Activated naive CD4-positive, alpha-beta T cell treated with anti-CD3 and anti-CD28 coated beads, Interleukin-2, amount 50 U/mL, for 24 hours (primary cell): Measurements from ENCODE around the gene ADAMTS14.
"Not testable (repeated sequence)": the region's sequence is repeated elsewhere in the genome, so short reads cannot be mapped to it uniquely, and the experiment has no call there.

Experiments
- H3K27ac Mint-ChIP-seq: one replicate; pipeline ENCODE4 v1.8.0; 2021; ENCODE audit warnings: mild to moderate bottlenecking, mixed read lengths
- H3K27me3 Mint-ChIP-seq: one replicate; pipeline ENCODE4 v1.8.0; 2021; ENCODE audit warnings: mixed read lengths
- H3K36me3 Mint-ChIP-seq: one replicate; pipeline ENCODE4 v1.8.0; 2021; ENCODE audit warnings: mixed read lengths
- H3K4me1 Mint-ChIP-seq: one replicate; pipeline ENCODE4 v1.8.0; 2021; ENCODE audit warnings: mixed read lengths
- H3K4me3 Mint-ChIP-seq: one replicate; pipeline ENCODE4 v1.8.0; 2021; ENCODE audit warnings: mild to moderate bottlenecking, mixed read lengths
- H3K9me3 Mint-ChIP-seq: one replicate; pipeline ENCODE4 v1.8.0; 2021; ENCODE audit warnings: mixed read lengths

The ADAMTS14 gene, protein sequence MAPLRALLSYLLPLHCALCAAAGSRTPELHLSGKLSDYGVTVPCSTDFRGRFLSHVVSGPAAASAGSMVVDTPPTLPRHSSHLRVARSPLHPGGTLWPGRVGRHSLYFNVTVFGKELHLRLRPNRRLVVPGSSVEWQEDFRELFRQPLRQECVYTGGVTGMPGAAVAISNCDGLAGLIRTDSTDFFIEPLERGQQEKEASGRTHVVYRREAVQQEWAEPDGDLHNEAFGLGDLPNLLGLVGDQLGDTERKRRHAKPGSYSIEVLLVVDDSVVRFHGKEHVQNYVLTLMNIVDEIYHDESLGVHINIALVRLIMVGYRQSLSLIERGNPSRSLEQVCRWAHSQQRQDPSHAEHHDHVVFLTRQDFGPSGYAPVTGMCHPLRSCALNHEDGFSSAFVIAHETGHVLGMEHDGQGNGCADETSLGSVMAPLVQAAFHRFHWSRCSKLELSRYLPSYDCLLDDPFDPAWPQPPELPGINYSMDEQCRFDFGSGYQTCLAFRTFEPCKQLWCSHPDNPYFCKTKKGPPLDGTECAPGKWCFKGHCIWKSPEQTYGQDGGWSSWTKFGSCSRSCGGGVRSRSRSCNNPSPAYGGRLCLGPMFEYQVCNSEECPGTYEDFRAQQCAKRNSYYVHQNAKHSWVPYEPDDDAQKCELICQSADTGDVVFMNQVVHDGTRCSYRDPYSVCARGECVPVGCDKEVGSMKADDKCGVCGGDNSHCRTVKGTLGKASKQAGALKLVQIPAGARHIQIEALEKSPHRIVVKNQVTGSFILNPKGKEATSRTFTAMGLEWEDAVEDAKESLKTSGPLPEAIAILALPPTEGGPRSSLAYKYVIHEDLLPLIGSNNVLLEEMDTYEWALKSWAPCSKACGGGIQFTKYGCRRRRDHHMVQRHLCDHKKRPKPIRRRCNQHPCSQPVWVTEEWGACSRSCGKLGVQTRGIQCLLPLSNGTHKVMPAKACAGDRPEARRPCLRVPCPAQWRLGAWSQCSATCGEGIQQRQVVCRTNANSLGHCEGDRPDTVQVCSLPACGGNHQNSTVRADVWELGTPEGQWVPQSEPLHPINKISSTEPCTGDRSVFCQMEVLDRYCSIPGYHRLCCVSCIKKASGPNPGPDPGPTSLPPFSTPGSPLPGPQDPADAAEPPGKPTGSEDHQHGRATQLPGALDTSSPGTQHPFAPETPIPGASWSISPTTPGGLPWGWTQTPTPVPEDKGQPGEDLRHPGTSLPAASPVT

DNA sequence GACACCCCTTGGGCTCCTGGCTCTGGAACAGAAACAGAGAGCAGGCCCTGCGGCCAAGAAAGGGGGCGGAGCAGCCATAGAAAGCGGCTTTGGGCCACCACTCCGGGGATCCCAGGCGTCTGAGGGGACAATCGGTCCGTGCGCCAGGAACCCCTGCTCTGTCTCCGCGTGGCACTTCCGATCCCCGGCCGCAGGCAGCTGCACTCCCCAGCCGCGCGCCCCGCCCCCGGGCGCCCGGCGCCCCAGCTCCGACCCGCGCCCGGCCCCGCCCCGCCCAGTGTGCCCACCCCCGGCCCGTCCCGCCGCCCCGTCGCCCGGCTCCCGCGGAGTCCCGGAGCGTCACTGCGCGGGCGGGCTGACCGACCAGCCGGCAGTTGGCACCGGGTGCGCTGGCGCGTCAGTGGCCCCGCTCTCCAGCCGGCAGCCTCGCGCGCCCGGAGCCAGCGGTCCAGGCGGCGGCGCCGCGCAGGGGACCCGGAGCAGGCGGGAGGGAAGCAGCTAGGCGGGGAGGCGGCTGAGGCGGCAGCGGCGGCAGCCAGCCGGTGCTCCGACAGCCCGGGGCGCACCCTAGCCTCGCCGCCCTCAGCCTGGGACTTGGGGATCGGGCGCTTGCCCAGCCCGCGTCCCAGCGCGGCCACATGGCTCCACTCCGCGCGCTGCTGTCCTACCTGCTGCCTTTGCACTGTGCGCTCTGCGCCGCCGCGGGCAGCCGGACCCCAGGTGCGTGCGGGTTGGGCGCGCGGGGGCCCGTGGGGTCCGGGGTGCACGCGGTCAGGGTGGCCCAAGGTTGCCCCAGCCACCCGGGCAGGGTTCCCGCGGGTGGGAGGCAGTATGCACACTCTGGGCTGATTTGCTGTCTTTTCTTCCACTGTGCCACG is at the start of gene ADAMTS14:
Gene ADAMTS14 (plus strand): TSS at position 342 of the 878 bp plus-strand sequence. CDS start 297 bp downstream, at position 639.
- Mint-ChIP-seq H3K27me3 (peaks cover 30% of the 10 kb centered on the region), H3K27ac (peak within 1 kb of the TSS; percentile 0), H3K36me3 (no peaks in the 10 kb centered on the region), H3K4me1 (peaks cover 10% of the 10 kb centered on the region), H3K9me3 (no peaks in the 10 kb centered on the region), H3K4me3 (peak within 1 kb of the TSS; percentile 66)

DNA sequence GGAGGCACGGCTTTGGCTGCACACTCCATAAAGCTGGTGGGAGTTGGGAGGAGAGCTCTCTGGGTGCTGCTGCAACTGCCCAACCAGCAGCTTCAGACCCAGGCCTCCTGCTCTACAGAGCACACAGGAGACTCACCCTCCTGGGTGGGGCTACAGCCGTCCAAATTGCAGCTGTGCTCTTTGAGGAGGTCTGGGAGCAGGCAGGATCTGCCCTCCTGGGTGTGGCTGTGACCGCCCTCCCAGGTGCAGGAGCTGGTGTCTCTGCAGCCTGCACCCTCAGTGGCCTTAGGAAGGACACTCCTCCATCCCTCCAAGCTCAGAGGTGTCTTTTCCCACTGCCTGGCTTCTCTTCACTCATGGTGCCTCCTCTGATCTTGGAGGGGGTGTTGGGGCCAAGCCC is 49.8 kb upstream of the ADAMTS14 start:
- Mint-ChIP-seq H3K9me3 (peaks cover 9% of the 10 kb centered on the region), H3K4me1 (no peaks in the 10 kb centered on the region), H3K27me3 (peaks cover 1% of the 10 kb centered on the region), H3K27ac (no peak overlapping the region), H3K4me3 (no peak overlapping the region), H3K36me3 (peaks cover 7% of the 10 kb centered on the region)

DNA sequence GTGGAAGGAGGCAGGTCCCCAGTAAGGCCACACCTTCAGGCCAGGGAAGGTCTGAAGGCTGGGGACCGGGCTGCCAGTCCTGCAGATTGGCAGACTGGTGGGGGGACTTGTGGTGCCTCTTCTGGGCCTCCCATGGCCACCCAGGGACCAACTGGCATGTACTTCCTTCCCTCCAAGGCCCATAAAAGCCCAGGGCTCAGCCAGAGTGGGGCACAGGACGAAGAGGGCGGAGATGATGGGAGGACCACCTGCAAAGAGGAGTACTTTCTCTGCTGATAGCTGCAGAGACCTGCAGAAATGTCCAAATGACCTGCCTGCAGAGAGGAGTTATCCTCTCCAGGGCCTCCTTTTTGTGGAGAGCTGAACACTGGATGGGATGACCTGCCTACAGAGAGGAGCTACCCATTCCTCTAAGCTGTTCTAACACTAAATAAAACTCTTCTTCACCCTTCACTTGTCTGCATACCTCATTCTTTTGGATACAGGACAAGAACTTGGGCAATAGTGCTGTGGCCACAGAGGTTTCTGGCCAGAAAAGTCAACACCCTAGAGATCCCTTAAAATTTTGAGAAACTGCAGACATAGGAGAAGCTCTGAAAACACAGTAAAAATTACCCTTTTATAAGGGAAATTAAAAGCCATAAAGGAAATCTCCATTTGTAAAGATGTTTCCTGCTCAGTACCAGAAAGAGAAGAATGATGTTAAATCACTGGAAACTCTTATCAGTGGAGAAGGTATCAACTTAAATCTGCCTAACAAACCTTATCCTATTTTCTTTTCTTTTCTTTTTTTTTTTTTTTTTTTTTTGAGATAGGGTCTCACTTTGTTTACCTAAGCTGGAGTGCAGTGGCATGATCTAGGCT is 49.1 kb upstream of the ADAMTS14 start:
- Mint-ChIP-seq H3K27me3 (peaks cover 1% of the 10 kb centered on the region), H3K9me3 (peaks cover 9% of the 10 kb centered on the region), H3K4me3 (no peak overlapping the region), H3K27ac (no peak overlapping the region), H3K36me3 (peaks cover 7% of the 10 kb centered on the region), H3K4me1 (no peaks in the 10 kb centered on the region)

DNA sequence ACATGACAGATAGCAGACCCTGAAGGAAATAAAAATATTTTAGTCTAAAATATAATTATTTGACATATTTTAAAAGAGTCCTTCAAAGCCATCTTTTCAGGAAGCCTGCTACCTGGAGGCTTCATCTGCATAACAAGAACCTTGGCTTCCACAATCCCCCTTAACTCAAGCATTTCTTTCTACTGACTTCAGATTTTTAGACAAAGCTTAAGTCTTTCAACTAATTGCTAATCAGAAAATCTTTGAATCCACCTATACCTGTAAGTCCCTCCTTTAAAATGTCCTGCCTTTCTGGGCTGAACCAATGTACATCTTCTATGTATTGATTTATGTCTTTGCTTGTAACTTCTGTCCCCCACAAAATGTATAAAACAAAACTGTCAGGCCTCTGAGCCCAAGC is 46.2 kb upstream of the ADAMTS14 start:
- Mint-ChIP-seq H3K27ac (no peak overlapping the region), H3K9me3 (no peaks in the 10 kb centered on the region), H3K27me3 (peaks cover 1% of the 10 kb centered on the region), H3K4me1 (no peaks in the 10 kb centered on the region), H3K36me3 (peaks cover 3% of the 10 kb centered on the region), H3K4me3 (no peak overlapping the region)

DNA sequence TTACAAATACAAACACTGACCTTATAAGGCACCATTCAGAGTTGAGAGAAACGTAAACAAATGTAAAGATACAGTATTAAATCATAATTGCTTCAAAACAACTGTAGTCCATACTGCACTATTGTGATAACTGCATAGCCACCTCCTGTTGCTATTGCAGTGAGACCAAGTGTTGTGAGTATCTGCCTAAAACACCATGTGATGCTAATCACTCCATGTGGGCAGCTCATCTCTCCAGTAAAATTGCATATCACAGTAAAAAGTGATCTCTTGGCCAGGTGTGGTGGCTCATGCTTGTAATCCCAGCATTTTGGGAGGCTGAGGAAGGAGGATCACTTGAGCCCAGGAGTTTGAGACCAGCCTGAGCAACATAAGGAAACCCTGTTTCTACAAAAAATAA is 43.0 kb upstream of the ADAMTS14 start:
- Mint-ChIP-seq H3K27ac (no peak overlapping the region), H3K4me3 (no peak overlapping the region), H3K27me3 (peaks cover 1% of the 10 kb centered on the region), H3K4me1 (no peaks in the 10 kb centered on the region), H3K9me3 (no peaks in the 10 kb centered on the region), H3K36me3 (no peaks in the 10 kb centered on the region)

DNA sequence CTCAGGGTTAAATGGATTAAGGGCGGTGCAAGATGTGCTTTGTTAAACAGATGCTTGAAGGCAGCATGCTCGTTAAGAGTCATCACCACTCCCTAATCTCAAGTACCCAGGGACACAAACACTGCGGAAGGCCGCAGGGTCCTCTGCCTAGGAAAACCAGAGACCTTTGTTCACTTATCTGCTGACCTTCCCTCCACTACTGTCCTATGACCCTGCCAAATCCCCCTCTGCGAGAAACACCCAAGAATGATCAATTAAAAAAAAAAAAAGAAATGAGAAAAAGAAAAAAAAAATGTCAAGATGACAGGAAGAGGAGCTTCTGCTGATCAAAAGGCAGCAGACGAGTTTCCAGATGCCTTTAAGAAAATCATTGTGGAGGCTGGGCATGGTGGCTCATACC is 40.6 kb upstream of the ADAMTS14 start:
- not testable (repeated sequence) for H3K4me1 Mint-ChIP-seq, H3K4me3 Mint-ChIP-seq, H3K9me3 Mint-ChIP-seq, H3K27me3 Mint-ChIP-seq, H3K36me3 Mint-ChIP-seq, H3K27ac Mint-ChIP-seq

DNA sequence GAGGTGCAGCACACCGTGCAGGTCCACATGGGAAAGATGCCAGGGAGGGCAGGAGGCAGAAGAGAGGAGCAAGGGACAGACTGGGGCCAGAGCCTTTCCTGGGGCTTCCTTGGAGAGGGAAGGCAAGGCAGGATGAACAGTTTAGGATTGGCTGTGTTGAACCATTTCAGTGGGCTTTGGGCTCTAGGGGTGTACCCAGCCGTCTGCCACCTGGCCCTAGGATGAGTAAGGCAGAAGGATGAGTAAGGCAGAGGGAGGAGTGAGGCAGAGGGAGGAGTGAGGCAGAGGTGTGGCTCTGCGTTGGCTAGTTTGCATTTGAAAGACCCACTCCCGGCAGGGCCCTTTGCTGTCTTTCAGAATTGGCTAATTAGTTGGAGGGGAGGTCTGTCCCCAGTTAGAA is 38.3 kb upstream of the ADAMTS14 start:
- Mint-ChIP-seq H3K27ac (no peak overlapping the region), H3K4me1 (no peaks in the 10 kb centered on the region), H3K9me3 (no peaks in the 10 kb centered on the region), H3K36me3 (no peaks in the 10 kb centered on the region), H3K4me3 (no peak overlapping the region), H3K27me3 (no peaks in the 10 kb centered on the region)

DNA sequence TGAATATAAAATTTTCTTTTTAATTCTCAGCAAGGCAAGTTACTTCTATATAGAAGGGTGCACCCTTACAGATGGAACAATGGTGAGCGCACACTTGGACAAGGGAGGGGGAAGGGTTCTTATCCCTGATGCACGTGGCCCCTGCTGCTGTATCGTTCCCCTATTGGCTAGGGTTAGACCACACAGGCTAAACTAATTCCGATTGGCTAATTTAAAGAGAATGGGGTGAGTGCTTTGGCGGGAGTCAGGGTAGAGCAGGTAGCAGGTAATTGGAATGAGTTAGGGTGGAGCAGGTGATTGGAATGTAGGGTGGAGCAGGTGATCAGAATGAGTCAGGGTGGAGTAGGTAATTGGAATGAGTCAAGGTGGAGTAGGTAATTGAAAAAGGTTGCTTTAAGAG is 37.8 kb upstream of the ADAMTS14 start:
- not testable (repeated sequence) for H3K9me3 Mint-ChIP-seq, H3K27me3 Mint-ChIP-seq, H3K27ac Mint-ChIP-seq, H3K4me3 Mint-ChIP-seq, H3K36me3 Mint-ChIP-seq, H3K4me1 Mint-ChIP-seq

DNA sequence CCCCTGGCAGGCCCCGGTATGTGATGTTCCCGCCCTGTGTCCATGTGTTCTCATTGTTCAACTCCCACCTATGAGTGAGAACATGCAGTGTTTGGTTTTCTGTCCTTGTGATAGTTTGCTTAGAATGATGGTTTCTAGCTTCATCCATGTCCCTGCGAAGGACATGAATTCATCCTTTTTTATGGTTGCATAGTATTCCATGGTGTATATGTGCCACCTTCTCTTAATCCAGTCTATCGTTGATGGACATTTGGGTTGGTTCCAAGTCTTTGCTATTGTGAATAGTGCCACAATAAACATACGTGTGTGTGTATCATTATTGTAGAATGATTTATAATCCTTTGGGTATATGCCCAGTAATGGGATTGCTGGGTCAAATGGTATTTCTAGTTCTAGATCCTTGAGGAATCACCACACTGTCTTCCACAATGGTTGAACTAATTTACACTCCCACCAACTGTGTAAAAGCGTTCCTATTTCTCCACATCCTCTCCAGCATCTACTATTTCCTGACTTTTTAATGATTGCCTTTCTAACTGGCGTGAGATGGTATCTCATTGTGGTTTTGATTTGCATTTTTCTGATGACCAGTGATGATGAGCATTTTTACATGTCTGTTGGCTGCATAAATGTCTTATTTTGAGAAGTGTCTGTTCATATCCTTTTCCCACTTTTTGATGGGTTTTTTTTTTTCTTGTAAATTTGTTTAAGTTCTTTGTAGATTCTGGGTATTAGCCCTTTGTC is 32.5 kb upstream of the ADAMTS14 start:
- H3K27ac Mint-ChIP-seq, H3K27me3 Mint-ChIP-seq, H3K9me3 Mint-ChIP-seq, H3K36me3 Mint-ChIP-seq, H3K4me3 Mint-ChIP-seq, H3K4me1 Mint-ChIP-seq: not testable (repeated sequence)

DNA sequence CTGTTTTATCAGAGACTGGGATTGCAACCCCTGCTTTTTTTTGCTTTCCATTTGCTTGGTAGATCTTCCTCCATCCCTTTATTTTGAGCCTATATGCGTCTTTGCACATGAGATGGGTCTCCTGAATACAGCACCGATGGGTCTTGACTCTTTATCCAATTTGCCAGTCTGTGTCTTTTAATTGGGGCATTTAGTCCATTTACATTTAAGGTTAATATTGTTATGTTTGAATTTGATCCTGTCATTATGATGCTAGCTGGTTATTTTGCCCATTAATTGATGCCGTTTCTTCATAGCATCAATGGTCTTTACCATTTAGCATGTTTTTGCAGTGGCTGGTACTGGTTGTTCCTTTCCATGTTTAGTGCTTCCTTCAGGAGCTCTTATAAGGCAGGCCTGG is 29.0 kb upstream of the ADAMTS14 start:
- H3K27me3 Mint-ChIP-seq, H3K9me3 Mint-ChIP-seq, H3K4me1 Mint-ChIP-seq, H3K4me3 Mint-ChIP-seq, H3K27ac Mint-ChIP-seq, H3K36me3 Mint-ChIP-seq: not testable (repeated sequence)

DNA sequence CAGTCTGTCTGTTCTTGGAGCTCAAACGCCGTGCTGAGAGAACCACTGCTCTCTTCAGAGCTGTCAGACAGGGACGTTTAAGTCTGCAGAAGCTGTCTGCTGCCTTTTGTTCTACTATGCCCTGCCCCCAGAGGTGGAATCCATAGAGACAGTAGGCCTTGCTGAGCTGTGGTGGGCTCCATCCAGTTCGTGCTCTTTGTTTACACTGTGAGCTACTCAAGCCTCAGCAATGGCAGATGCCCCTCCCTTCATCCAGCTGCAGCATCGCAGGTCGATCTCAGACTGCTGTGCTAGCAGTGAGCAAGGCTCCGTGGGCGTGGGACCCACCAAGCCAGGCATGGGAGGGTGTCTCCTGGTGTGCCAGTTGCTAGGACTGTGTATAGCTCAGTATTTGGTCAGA is 27.3 kb upstream of the ADAMTS14 start:
- H3K4me1 Mint-ChIP-seq, H3K36me3 Mint-ChIP-seq, H3K27me3 Mint-ChIP-seq, H3K27ac Mint-ChIP-seq, H3K4me3 Mint-ChIP-seq, H3K9me3 Mint-ChIP-seq: not testable (repeated sequence)

DNA sequence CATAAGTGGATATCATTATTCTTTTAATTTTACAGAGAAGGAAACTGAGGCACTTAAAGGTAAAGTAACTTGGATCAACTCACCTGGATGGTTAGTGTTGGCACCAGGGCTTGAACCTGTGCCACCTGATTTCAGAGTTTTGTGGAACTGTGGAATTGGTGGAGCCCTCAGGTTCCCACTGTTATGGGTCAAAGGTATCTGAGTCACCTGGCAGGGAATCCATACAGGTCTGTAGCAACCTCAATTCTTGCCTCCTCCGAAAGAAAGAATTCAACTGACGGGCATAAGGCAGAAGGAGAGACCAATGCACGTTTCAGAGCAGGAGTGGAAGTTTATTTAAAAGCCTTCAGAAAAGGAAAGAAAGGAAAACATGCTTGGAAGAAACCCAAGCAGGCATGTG is 25.2 kb upstream of the ADAMTS14 start:
- Mint-ChIP-seq H3K27me3 (no peaks in the 10 kb centered on the region), H3K27ac (no peak overlapping the region), H3K36me3 (peaks cover 4% of the 10 kb centered on the region), H3K4me3 (no peak overlapping the region), H3K9me3 (peaks cover 9% of the 10 kb centered on the region), H3K4me1 (no peaks in the 10 kb centered on the region)

DNA sequence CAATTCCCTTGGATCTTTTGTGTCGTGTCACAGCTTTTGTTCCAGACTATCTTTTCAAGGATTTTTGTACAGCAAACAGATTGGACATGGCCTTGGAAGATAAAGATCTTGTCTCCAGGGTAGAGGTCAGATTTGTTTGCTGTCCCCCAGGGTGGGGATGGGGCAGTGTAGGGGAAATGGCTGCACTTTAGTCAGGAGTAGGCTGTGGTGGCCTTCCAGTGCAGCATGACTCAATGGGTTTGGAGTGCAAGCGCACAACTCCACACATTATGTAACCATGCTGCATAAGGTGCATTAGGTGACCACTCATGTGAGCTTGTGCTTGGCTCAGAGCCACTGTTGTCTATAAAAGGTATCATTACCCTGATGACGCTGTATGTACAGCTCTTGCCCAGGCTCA is 23.9 kb upstream of the ADAMTS14 start:
- Mint-ChIP-seq H3K27me3 (no peaks in the 10 kb centered on the region), H3K4me1 (no peaks in the 10 kb centered on the region), H3K4me3 (no peak overlapping the region), H3K9me3 (peaks cover 9% of the 10 kb centered on the region), H3K36me3 (peaks cover 4% of the 10 kb centered on the region), H3K27ac (no peak overlapping the region)

DNA sequence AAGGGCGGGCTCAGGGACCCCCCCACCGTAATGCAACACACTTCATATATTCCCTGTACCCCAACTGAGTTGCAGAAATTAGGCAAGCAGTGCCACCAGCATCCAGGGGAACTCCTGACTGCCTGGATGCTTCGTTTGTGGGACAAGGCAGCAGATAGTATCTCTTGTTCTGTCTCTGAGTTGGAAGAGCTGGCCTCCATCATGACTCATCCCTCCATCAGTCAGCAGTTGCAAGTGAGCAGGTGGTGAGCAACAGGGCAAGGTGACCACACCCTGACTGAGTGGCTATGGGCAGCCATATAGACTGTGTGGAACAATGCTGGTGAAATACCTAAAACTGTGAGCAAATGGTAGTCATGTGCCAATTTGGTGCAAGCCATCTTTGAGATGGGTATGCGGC is 22.8 kb upstream of the ADAMTS14 start:
- H3K27me3 Mint-ChIP-seq = no peaks in the 10 kb centered on the region
- H3K36me3 Mint-ChIP-seq = peaks cover 4% of the 10 kb centered on the region
- H3K4me1 Mint-ChIP-seq = no peaks in the 10 kb centered on the region
- no peak overlapping the region for H3K27ac Mint-ChIP-seq
- peaks cover 9% of the 10 kb centered on the region for H3K9me3 Mint-ChIP-seq
- no peak overlapping the region for H3K4me3 Mint-ChIP-seq
